Measurements from ENCODE around the gene DGKB.

DGKB gene

DNA sequence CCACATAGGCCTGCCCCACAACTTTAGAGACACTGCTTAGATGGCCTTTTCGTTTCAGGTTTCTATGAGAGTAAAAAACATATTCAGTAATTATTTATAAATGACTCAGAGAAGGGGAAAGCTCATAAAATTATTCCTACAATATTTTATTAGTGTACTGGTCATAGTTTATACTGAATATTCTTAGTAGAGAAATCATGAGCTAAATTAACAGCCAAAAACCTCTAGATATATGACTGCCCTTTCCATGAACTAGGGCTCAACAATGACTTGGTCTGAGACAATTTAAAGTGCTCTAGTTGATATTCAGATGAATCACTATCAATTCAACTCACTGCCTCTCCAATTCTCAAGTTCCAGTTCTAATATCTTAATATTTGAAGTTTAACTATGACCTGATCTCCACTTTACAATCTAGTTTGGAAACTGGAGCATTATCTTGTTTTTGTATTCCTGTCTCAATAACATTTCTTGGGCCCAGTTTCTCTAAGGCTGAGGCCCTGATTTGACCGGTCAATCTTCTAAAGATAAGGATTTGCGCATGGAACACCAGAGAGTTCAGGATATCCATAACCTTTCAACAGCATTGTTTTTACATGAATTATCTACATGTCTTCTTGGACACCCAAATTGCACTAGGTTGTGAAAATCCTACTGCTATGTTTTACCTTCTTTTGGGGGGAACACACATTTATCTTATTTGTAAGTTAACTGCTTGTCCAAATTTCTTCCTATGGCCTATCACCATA is 141.6 kb downstream of the DGKB start:
- no peak for DNase-seq (ENCODE audit: low read depth)

DNA sequence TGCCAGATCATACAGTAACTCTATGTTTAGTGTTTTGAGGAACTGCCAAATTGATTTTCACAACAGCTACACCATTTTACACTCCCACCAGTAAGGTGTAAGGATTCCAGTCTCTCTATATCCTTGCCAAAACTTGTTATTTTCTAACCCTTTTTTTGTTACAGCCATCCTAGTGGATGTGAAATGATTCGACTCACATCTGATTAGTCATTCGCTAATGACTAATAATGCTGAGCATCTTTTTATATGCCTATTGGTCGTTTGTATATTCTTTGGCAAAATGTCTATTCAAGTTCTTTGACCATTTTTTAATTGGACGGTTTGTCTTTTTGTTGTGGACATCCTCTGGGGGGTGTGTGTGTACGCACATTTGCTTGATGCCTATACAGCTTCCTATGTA is 142.8 kb downstream of the DGKB start:
- DNase-seq (ENCODE audit: low read depth): no peak

- DNase-seq (ENCODE audit: low read depth): no peak
These were observed 147.9 kb downstream of the DGKB start for GRCh38 chr7:14754631-14755030.

- no peak for DNase-seq (ENCODE audit: low read depth)
These were observed 150.2 kb downstream of the DGKB start for GRCh38 chr7:14752301-14752700.

DNA sequence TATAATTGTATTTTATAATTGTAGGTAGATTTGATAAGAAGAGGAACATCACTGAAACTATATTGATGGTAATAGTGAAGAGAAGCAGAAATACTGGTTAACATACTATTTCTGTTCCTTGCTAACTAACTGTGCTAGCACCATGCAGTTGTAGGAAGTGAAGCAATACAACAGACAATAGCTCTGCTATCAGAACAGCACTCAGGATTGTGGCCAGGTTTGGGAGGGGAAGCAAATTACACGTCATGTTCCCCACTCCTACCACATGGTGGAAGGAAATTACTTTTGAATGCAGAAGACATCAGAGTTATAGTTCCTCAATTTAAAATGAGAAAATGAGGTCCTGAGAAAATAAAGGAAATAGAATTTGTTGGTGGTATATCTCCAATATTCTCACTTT is 151.1 kb downstream of the DGKB start:
- DNase-seq (ENCODE audit: low read depth): no peak

DNA sequence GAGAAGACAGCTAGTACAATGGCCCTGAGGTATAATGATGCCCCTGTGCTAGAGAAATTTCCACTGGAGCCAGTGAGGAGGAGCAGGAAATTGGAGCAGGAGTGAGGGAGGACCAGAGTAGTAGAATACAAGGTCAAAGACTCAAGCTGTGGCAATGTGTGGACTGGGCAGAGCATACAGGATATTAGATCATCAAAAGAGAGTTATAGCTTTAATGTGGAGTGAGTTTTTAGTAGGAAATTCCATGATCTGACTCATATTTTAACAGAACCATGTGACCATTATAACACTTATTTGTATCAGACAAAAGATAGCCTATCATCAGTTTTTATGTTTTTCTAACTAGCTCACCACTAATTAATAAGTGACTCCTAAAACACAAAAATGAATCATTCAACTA is 154.1 kb downstream of the DGKB start:
- no peak for DNase-seq (ENCODE audit: low read depth)

GRCh38 chr7:14747701-14748100 is 154.8 kb downstream of the DGKB start:
- no peak for DNase-seq (ENCODE audit: low read depth)

DNA sequence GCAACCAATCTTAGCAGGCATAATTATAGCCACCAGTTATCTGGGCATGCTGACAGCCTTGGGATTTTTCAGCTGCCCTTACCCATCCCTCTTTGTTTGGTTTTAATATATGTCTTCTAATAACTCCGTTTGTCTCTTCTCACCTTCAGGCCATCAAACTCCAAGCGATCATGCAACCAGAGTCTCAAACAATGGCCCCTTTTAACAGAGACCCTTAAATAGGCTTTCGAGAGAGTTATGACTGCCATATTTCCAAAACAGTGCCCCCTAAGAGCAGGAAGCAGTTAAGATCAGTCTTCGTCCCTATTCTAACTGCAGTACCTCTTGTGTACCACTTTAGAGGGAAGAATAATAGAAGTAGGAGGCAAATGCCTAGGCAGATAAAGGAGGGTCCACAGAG is 157.5 kb downstream of the DGKB start:
- no peak for DNase-seq (ENCODE audit: low read depth)

- DNase-seq (ENCODE audit: low read depth): no peak
These were observed 161.9 kb downstream of the DGKB start for GRCh38 chr7:14740606-14741005.

GRCh38 chr7:14739841-14740185 is 162.7 kb downstream of the DGKB start:
- DNase-seq (ENCODE audit: low read depth): no peak

DNA sequence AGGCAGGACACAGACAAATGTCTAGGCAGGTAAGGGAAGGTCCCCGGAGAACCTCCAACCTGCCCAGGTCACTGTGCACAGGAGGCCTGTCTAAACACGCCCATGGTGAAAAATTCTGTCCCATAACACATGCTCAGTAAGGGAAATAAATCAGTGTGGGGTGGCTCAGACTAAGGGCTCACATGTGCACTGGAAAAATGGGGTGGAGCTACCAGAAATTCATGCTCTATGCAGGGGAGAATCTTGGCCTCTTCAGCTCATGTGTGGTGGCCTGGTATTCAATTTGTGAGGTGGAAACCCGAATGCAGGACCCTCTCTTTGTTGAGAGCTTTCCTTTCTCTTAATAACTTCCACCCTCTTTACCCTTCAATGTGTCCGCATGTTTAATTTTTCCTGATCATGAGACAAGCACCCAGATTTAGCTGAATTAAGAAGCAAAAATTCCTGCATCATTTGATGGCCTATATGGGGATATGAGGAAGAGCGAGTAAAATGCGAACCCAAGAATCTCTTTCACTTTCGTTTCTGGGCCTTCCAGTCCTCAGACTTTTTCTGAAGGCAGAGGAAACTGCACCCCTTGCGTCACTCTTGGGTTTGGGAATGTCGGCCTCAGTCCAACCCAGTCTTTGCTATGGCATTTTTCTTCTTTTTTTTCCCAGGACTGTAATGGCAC is 163.2 kb downstream of the DGKB start:
- no peak for DNase-seq (ENCODE audit: low read depth)

GRCh38 chr7:14738086-14738485 is 164.5 kb downstream of the DGKB start:
- no peak for DNase-seq (ENCODE audit: low read depth)

- no peak for DNase-seq (ENCODE audit: low read depth)
These were observed 167.7 kb downstream of the DGKB start for GRCh38 chr7:14734839-14735321.

- no peak for DNase-seq (ENCODE audit: low read depth)
These were observed 181.8 kb downstream of the DGKB start for GRCh38 chr7:14720785-14721184.

DNA sequence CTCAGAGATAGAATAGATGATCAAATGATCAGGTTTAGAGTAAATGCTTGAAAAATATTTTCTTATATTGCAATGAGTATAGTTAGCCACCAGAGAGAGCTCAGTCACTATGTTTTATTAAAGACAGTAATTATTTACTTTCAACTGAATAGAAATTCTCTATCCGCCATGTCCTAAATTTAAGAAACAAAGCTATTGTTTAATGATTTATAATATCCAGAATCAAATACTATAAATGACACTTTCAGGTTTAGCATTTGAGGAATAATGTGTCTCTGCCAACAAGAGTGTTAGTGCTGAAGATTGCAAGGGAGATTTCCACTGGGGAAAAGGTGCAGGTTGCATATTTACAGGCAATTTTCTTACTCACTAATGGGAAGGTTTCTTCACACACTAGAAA is 184.7 kb downstream of the DGKB start:
- DNase-seq (ENCODE audit: low read depth): no peak

- DNase-seq (ENCODE audit: low read depth): no peak
These were observed 185.4 kb downstream of the DGKB start for GRCh38 chr7:14717169-14717568.

DNA sequence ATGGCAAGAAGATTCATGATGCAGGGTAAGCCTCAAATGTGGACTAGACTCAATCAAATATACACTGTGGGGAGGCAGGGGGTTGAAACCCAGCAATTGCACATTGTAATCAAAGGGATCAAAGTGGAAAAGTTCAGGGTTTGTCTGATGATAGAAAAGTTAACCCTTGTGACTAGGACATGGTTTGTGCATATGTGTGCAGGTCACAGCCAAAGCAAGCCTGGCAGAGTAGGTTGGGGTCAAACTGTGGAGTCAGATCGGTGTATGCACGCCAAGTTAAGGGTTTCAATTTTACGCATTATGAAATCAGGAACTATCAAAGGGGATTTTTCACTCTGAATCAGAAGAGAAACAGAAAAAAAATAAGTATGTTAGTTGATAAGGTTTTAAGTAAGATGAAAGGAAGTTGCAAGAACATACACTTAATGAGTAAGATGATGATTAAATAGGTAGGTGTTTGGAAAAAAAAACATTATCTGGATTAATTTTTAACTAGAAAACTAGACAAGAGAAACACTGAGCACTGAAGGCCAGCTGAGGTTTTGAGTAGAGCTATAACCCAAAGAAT is 188.3 kb downstream of the DGKB start:
- no peak for DNase-seq (ENCODE audit: low read depth)

GRCh38 chr7:14698239-14698638 is 204.3 kb downstream of the DGKB start:
- DNase-seq (ENCODE audit: low read depth): no peak

GRCh38 chr7:14697684-14698083 is 204.9 kb downstream of the DGKB start:
- no peak for DNase-seq (ENCODE audit: low read depth)

DNA sequence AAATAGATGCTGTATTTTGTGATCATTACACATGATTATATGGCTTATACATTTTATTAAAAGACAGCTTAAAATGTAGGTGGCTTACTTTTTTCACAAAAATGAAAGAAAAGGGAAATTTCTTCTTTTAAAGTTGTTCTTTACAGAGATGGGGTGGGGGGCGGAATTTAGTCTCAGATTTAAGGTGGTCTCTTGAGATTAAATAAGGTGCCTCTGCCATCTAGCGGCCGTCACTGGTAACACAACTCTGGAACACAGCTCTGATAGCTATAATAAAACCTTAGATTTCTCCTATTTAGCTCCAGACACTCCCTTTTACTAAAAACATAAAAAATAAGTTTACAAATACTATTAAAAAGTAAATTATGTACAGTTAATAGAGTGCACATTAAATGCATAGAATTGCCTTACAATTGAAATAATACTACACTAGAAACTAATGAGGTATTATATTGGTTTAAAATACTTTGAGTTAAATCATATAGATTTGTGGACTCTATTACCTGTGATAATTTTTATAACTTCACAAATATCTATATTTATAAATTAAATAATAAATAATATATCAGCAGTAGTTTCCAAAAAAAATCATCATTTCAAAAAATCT is 210.9 kb downstream of the DGKB start:
- peak; percentile 22 for DNase-seq (ENCODE audit: low read depth)

DNA sequence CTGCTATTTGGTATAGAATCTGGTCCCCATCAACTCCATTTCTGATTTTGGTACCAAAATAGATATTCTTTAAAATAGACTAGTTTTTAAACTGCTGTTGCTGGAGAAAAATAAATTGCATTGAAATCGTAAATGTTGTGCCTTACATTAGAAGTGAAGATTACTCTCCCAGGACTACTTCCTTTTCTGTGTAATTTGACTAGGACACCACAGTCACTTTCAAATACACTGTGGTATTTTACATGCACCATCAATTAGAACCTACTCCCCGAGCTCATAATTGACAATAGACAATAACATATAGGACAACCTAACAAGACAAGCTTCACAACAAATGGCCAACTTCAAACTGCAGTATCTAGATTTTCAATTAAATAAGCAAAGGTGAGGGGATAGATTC is 211.5 kb downstream of the DGKB start:
- no peak for DNase-seq (ENCODE audit: low read depth)

DNA sequence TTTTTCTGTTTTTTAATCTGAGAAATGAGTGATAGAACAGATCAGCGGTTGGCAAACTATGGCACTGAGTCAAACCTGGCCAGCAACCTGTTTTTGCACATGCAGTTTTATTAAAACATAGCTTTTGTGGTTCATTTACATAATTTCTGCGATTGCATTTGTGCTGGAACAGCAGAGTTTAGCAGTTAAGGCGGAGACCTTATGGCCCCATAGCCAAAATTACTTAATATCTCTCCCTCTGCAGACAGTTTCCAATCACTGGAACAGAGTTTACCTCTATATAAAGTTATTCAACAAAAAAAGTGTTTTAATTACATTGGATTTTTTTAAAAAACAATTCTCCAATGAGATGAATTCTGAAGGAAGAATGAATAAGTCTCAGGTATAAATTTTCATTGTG is 212.1 kb downstream of the DGKB start:
- no peak for DNase-seq (ENCODE audit: low read depth)

DNA sequence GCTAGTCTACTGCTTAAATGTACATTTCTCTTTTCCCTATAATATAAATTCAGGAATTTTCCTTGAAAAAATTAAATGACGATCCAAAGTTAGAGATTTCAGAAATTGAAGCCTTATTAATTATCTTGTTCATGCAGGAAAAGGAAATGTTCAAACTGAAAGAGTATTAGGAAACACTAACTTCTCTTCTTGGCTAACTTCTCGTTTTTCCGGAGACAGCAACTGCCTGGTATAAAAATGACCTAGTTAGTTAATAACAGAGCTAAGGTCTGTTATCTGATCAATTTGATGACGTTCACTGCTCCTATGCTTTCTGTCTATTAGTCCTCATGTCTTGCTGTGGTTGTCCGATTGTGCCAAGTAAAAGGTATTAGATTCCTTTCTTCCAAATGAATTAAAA is 212.5 kb downstream of the DGKB start:
- no peak for DNase-seq (ENCODE audit: low read depth)

Measured in T follicular helper cell (primary cell).